NCI-H2196 treated with DMSO at 0.1 percent for 48 hours (cell line): ENCODE results near the gene AOAH.
"Not testable (repeated sequence)": the region's sequence is repeated elsewhere in the genome, so short reads cannot be mapped to it uniquely, and the experiment has no call there.

Experiments
- DNase-seq: peaks from one replicate; lab custom pipeline; 2025; ENCODE audit not compliant: unreplicated experiment; lab: John Stamatoyannopoulos, UW

Gene AOAH

DNA sequence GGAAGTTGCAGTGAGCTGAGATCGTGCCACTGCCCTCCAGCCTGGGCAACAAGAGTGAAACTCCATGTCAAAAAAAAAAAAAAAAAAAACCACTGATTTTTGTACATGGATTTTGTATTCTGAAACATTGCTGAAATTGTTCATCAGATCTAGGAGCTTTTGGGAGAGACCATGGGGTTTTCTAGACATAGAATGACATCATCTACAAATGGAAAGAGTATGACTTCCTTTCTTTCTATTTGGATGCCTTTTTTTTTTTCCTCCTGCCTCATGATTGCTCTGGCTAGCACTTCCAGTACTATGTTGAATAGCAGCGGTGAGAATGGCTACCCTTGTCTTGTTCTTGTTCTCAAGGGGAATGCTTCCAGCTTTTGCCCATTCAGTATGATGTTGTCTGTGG, 245.5 kb downstream of the AOAH start:
- DNase-seq = no peak

DNA sequence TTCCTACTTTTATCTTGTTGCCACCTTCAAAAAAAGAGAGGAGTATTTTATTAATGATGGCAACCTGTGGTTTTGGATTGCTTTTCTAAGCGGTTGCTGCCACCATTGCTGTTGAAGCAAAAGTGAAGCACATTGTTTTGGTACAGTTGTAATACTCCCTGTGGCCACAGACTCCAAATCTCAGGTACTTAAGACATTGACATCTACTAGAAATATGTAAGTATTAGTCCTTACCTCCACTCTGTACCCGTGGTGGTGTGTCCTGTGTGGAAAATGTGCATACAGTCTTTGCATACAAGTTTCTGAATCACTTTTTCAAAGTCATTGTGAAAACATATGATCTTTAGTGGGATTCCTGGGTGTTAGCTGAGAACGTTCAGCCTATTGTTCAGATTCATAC, 248.9 kb downstream of the AOAH start:
- no peak for DNase-seq

DNA sequence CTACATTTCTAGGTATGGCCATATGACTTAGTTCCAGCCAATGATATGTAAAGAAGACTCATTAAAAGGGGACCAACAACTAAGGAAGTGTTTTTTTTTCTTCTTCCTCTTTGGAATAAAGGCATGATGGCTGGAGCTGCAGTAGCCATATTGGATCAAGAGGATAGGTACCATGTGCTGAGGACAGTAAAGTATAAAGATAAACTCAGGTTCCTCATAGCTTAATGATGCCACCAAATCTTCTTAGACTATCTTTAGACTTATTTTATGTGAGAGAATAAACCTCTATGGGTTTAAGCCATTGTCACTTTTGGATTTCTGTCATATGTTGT, 249.3 kb downstream of the AOAH start:
- no peak for DNase-seq

DNA sequence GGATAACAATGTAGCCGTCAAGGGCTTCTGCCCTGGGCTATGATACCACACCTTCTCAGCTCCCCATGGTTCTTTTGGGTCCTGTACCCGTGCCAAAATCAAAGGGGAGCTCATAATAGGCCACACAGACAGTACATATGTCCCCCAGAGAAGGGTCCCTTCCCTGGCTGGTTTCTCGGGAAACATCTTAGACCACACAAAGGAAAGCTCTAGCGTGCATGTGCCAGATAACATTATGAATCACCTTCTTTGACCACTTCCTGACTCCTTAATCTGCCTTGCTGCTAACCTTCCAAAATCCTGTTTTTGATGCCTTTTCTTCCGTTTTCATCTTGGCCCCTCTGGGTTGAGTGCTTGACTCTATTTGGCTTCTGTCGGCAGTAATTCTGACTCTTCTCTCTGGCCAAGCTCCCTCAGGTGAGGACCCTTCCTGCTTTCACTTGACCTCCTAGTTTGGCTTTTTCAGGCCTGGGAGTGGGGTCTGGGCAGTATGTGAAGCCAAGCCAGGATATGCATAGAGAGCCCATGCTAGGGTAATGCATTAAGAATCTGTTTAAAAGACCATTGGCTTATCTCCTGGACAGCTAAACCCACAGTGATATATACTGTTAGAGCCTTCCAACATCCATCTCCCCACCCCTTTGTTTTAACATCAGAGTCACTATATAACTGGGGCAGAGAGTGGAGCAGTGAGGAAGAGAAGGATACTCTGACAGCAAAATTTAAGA, 249.8 kb downstream of the AOAH start:
- no peak for DNase-seq

DNA sequence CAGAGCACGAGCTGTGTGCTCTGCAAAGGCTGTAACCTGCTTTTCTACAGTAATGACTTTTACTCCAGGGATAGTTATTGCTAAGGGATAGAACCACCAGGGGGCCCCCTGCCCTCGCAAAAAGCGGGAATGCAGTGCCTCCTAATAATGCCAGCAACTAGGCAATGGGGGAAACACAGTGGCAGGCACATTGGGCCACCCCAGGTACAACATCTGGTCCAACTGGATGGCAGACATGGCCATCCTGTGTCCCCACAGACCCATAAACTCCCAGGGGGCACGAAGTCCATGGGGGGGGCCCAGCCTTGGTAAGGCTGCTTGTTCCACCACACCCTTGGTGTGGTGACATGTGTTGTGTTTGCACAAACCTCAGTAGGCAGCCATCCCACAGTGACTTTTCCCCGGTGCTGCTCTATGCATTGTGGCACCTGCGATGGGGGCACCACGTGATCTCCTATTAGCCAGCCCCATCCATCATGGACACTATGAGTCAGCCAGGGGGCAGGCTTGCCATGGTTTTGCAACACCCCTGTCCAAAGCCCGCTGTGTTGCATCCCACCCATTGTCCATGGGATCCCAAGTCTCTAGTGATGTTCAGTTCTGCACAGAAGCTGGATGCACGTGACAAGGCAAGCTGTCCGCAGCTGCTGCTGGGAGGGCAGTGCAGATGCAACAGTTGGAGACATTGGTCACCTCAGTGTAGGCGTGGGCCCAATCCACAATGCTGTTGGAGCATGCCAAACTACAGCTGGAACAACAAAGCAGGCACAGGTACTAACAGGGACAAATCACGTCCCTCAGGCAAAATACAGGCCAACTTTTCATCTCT, 250.6 kb downstream of the AOAH start:
- no peak for DNase-seq

DNA sequence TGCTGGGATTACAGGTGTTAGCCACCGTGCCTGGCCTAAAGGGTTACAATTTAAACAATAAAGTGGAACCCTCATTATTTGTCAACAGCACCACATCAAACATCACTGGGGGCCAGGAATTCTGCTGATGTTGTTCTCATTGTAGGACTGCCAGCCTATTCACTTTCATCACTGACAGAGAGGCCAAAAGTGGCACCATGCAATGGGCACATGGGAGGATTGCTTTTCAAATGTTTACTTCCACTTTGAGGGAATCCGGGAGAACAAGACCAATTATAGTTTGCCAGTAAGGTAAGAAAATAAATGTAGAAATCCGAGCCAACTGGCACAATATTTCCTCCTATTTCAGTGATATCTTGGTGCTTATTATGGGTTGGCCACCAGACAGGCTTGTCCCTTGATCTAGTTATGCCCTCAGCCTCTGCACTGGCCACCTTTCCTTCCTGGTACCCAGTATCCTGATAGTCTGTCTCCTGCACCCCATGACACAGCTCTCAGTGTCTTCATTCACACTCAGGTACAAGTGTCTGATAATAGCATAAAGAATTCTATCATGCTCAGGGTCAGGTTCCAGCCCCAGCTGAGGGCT, 252.1 kb downstream of the AOAH start:
- DNase-seq = no peak

DNA sequence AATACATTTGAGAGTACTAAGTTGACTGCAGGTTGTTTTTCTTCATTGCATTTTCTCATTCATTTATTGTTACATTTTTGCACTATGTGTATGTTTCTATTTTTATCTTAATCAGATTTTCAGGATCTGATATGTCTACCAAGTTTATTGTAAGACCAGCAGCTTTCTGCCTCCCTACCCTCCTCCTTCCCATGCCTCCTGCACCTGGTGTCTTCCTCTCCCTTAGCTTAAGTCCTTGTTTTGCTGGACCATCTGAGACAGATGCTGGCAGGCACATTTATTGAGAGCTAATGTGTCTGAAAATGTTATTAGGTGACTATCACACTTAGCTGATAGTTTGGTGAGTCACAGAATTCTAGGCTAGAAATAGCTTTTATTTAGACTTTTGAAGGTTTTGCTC, 255.1 kb downstream of the AOAH start:
- no peak for DNase-seq

DNA sequence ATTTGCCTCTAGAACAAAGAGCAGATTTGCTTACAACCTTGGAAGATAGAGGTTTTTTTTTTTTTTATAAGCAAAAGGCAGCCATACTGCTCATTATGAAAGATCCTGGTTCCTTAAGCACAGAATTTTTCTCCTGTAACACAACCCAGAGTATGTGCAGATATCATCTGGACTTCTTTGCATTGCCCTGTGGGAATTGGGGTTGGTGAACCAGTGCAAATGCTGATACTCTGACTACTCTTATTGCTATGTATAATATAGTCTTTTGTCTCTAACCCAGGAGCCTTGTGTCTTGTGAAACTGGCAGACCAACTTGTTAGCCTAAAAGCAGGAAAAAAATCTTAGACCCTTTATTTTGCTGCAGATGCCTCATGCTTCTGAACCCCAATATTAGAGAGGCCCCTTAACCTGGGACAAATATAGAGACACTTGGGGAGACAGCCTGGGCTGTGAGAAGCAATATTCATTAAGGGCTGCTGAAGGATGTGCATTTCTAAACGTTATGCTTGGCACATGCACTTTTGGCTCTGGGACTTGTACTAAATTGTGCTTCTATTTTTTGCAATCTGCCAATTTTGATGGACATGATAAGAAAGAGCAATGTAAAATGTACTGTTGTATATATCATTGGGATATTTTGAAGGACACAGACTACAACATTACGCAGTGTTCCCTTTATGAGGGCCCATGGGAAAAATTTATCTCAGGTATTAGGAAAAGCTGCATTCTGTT, 255.8 kb downstream of the AOAH start:
- DNase-seq = no peak

DNA sequence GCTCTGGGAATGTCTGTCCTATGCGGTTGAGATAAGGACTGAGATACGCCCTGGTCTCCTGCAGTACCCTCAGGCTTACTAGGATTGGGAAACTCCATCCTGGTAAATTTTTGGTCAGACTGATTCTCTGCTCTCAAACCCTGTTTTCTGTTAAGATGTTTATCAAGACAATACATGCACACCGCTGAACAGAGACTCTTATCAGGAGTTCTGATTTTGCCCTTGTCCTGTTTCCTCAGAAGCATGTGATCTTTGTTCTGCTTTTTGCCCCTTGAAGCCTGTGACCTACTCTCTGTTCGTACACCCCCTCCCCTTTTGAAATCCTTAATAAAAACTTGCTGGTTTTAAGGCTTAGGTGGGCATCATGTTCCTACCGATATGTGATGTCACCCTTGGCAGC, 258.3 kb downstream of the AOAH start:
- not testable (repeated sequence) for DNase-seq

DNA sequence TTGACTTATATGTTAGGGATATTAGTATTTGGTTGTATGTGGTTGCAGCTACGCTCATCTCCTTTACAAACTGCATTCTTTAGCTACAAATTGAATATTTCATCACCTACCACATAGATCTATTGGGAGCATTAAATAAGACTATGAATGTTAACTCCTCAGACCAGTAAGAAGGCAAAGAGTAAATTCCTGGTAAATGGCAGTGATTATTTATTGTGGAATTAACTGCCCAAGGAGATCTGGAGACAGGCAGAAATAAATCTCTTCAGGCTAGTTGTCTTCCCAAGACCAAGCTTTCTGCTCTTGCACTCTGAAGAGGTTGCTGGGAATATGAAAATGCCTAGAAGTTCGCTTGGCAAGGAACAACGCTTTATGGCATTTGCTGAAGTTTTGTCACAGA, 260.0 kb downstream of the AOAH start:
- no peak for DNase-seq
